Neuronal stem cell (in vitro differentiated cells): Measurements from ENCODE around the gene TMEM179B.

Experiments used
- DNase-seq: peaks from one replicate; pipeline ENCODE4 v3.0.0-alpha.2; 2013; ENCODE audit warnings: low spot score
- H2AFZ ChIP-seq: one replicate; pipeline ENCODE4 v1.6.1; 2013; ENCODE audit warnings: mild to moderate bottlenecking, low read length, inconsistent platforms
- H2AK5ac ChIP-seq: 2 replicates; pipeline ENCODE4 v1.6.1; 2013; ENCODE audit warnings: low read depth, mild to moderate bottlenecking, inconsistent platforms, low read length, moderate library complexity, mixed read lengths
- H2BK120ac ChIP-seq: 2 replicates; pipeline ENCODE4 v1.6.1; 2013; ENCODE audit warnings: low read depth, mild to moderate bottlenecking, inconsistent platforms, low read length, moderate library complexity, mixed read lengths
- H2BK12ac ChIP-seq: one replicate; pipeline ENCODE4 v1.6.1; 2013; ENCODE audit warnings: low read length, inconsistent platforms
- H2BK15ac ChIP-seq: 2 replicates; pipeline ENCODE4 v1.6.1; 2013; ENCODE audit warnings: mild to moderate bottlenecking, low read length, inconsistent platforms, mixed read lengths
- H2BK5ac ChIP-seq: one replicate; pipeline ENCODE4 v1.6.1; 2013; ENCODE audit warnings: inconsistent platforms, mild to moderate bottlenecking, low read length, moderate library complexity
- H3K14ac ChIP-seq: one replicate; pipeline ENCODE4 v1.6.1; 2013; ENCODE audit warnings: low read length, inconsistent platforms
- H3K18ac ChIP-seq: 2 replicates; pipeline ENCODE4 v1.6.1; 2013; ENCODE audit warnings: low read length, inconsistent platforms
- H3K23ac ChIP-seq: 2 replicates; pipeline ENCODE4 v1.6.1; 2013; ENCODE audit warnings: low read depth, mild to moderate bottlenecking, mixed read lengths, low read length, inconsistent platforms; ENCODE audit not compliant: poor library complexity
- H3K27ac ChIP-seq: replicated peaks from 3 replicates; pipeline ENCODE4 v1.5.1; 2013; ENCODE audit warnings: low read length, inconsistent platforms
- H3K27me3 ChIP-seq, 3 experiments: 2 replicates each; pipeline ENCODE4 v1.6.1; 2013; ENCODE audit warnings: low read length in 3 of 3, mild to moderate bottlenecking in 2 of 3, inconsistent platforms in 1 of 3, low read depth in 1 of 3, mixed read lengths in 1 of 3, moderate library complexity in 1 of 3; ENCODE audit not compliant: control insufficient read depth in 3 of 3, insufficient read depth in 3 of 3
- H3K36me3 ChIP-seq, 2 donors: replicated peaks in 1 of 2; 2 replicates each; pipeline ENCODE4 v1.6.1; 2013; ENCODE audit warnings: low read length in 2 of 2; ENCODE audit not compliant: control insufficient read depth in 2 of 2, insufficient read depth in 2 of 2
- H3K4ac ChIP-seq: 2 replicates; pipeline ENCODE4 v1.6.1; 2013; ENCODE audit warnings: inconsistent platforms, mild to moderate bottlenecking, low read length, moderate library complexity
- H3K4me1 ChIP-seq, 2 donors: 1 replicate in 1 of 2; 2 replicates in 1 of 2; pipeline ENCODE4 v1.6.1; 2013; ENCODE audit warnings: low read length in 2 of 2, low read depth in 1 of 2; ENCODE audit not compliant: control insufficient read depth in 2 of 2, insufficient read depth in 1 of 2
- H3K4me2 ChIP-seq: one replicate; pipeline ENCODE4 v1.6.1; 2013; ENCODE audit warnings: mild to moderate bottlenecking, low read length, inconsistent platforms; ENCODE audit not compliant: insufficient read depth, poor library complexity, severe bottlenecking
- H3K4me3 ChIP-seq, 2 donors: 2 replicates each; pipeline ENCODE4 v1.5.1; 2013; ENCODE audit warnings: low read length in 2 of 2, mild to moderate bottlenecking in 2 of 2, inconsistent platforms in 1 of 2, moderate library complexity in 1 of 2
- H3K79me1 ChIP-seq: one replicate; pipeline ENCODE4 v1.6.1; 2013; ENCODE audit warnings: low read depth, mild to moderate bottlenecking, inconsistent platforms, low read length, moderate library complexity
- H3K9ac ChIP-seq: one replicate; pipeline ENCODE4 v1.6.1; 2013; ENCODE audit warnings: mild to moderate bottlenecking, low read depth, low read length, inconsistent platforms; ENCODE audit not compliant: poor library complexity
- H3K9me3 ChIP-seq, 2 donors: replicated peaks in 1 of 2; 2 replicates each; pipeline versions ENCODE3 to v1.6.1; 2013; ENCODE audit warnings: low read length in 2 of 2, mild to moderate bottlenecking in 2 of 2, inconsistent platforms in 1 of 2, low read depth in 1 of 2, mixed read lengths in 1 of 2, moderate library complexity in 1 of 2; ENCODE audit not compliant: control insufficient read depth in 2 of 2, insufficient read depth in 1 of 2
- H4K8ac ChIP-seq: one replicate; pipeline ENCODE4 v1.6.1; 2013; ENCODE audit warnings: low read depth, mild to moderate bottlenecking, inconsistent platforms, low read length, moderate library complexity
- H4K91ac ChIP-seq: one replicate; pipeline ENCODE4 v1.6.1; 2013; ENCODE audit warnings: low read length, low read depth, mild to moderate bottlenecking, inconsistent platforms; ENCODE audit not compliant: poor library complexity
- WGBS, 2 donors: extraction: QIAGEN DNeasy Blood & Tissue Kit; methylation state at CpG; one replicate each; pipeline ENCODE4 v1.1.7; 2013; ENCODE audit warnings: missing lambda C conversion rate in 2 of 2, mixed read lengths in 1 of 2; ENCODE audit not compliant: insufficient read length in 2 of 2, insufficient replicate concordance in 1 of 2; ENCODE audit errors: extremely low coverage in 2 of 2; 5-methylcytosine and 5-hydroxymethylcytosine counted together

Gene TMEM179B

GRCh38 chr11:62752177-62752785 is 34.9 kb upstream of the TMEM179B start:
- Histone ChIP-seq H3K14ac (no peak overlapping the region), H2BK120ac (no peak overlapping the region), H3K79me1 (peaks cover 11% of the 10 kb centered on the region), H3K23ac (no peak overlapping the region), H3K4me3 (peak overlapping the region in 1 of 2 donors; percentile 39), H3K9ac (no peak overlapping the region), H3K4ac (no peak overlapping the region), H4K91ac (peak overlapping the region; percentile 59), H3K4me1 (peaks cover 4 to 5% of the 10 kb centered on the region in 2 donors), H3K27me3 (no peaks in the 10 kb centered on the region), H3K9me3 (no peaks in the 10 kb centered on the region), H3K27ac (no peak overlapping the region), H2AK5ac (no peak overlapping the region), H3K18ac (no peak overlapping the region), H2AFZ (no peak overlapping the region), H2BK5ac (no peak overlapping the region), H2BK12ac (no peak overlapping the region), H4K8ac (no peak overlapping the region), H2BK15ac (no peak overlapping the region), H3K36me3 (peaks cover 12 to 20% of the 10 kb centered on the region in 2 donors), H3K4me2 (no peak overlapping the region)
- WGBS, 2 donors, result no CpG with 5 or more reads among the region's 14 CpGs
- DNase-seq, result no peak

GRCh38 chr11:62752994-62753735 is 34.0 kb upstream of the TMEM179B start:
- Histone ChIP-seq H3K27ac (peak overlapping the region; percentile 19), H2BK15ac (no peak overlapping the region), H3K23ac (peak overlapping the region; percentile 44), H3K9me3 (no peaks in the 10 kb centered on the region), H4K8ac (no peak overlapping the region), H2AFZ (peak overlapping the region; percentile 92), H3K9ac (peak overlapping the region; percentile 24), H3K4ac (no peak overlapping the region), H3K79me1 (peaks cover 11% of the 10 kb centered on the region), H3K18ac (peak overlapping the region; percentile 67), H3K4me1 (peaks cover 4 to 5% of the 10 kb centered on the region in 2 donors), H2BK5ac (peak overlapping the region; percentile 11), H3K36me3 (peaks cover 12 to 20% of the 10 kb centered on the region in 2 donors), H4K91ac (no peak overlapping the region), H3K4me3 (peak overlapping the region in 1 of 2 donors; percentile 76), H3K27me3 (no peaks in the 10 kb centered on the region), H2AK5ac (peak overlapping the region; percentile 53), H3K14ac (no peak overlapping the region), H2BK120ac (no peak overlapping the region), H3K4me2 (peak overlapping the region; percentile 49), H2BK12ac (no peak overlapping the region)
- WGBS, 2 donors, result no CpG with 5 or more reads among the region's 15 CpGs
- no peak for DNase-seq

GRCh38 chr11:62753736-62754603 is 33.2 kb upstream of the TMEM179B start, which contains the start of gene ZBTB3:
Gene ZBTB3, minus strand, starts transcription at chr11:62754160. Its CDS starts 496 bp downstream, at chr11:62753664.
- peak; percentile 98 for DNase-seq
- WGBS, 2 donors, result no CpG with 5 or more reads among the region's 47 CpGs

More at GRCh38 chr11:62753736-62754603, 33.2 kb upstream of the TMEM179B start, which contains the start of gene ZBTB3:
- H3K79me1 ChIP-seq, result peaks cover 11% of the 10 kb centered on the region
- H2BK120ac ChIP-seq, result no peak within 1 kb of the TSS
- peak within 1 kb of the TSS; percentile 53 for H2AK5ac ChIP-seq
- H2BK12ac ChIP-seq, result no peak within 1 kb of the TSS
- no peak within 1 kb of the TSS for H4K91ac ChIP-seq
- peak within 1 kb of the TSS; percentile 92 for H2AFZ ChIP-seq
- peak within 1 kb of the TSS; percentile 76 to 96 for H3K4me3 ChIP-seq
- no peak within 1 kb of the TSS for H3K14ac ChIP-seq
- peak within 1 kb of the TSS; percentile 91 for H3K9ac ChIP-seq
- peak within 1 kb of the TSS; percentile 44 for H3K23ac ChIP-seq
- H4K8ac ChIP-seq, result no peak within 1 kb of the TSS
- H3K4me2 ChIP-seq, result peak within 1 kb of the TSS; percentile 52
- H3K36me3 ChIP-seq, result peaks cover 12 to 20% of the 10 kb centered on the region in 2 donors
- H3K27me3 ChIP-seq, result no peaks in the 10 kb centered on the region
- peak within 1 kb of the TSS; percentile 31 for H2BK5ac ChIP-seq
- peaks cover 4 to 5% of the 10 kb centered on the region in 2 donors for H3K4me1 ChIP-seq
- no peak within 1 kb of the TSS for H3K4ac ChIP-seq
- peak within 1 kb of the TSS; percentile 83 for H3K27ac ChIP-seq
- peak within 1 kb of the TSS; percentile 97 for H3K18ac ChIP-seq
- H3K9me3 ChIP-seq, result no peaks in the 10 kb centered on the region
- no peak within 1 kb of the TSS for H2BK15ac ChIP-seq
